ENCODE results near the gene MACROH2A2. TPM values are rescaled to one million over a fixed set of nuclear protein-coding genes. Genes with fewer than 3 reads are reported as not detected.
"Not testable (repeated sequence)": the region's sequence is repeated elsewhere in the genome, so short reads cannot be mapped to it uniquely, and the experiment has no call there.

Gene MACROH2A2
- total RNA-seq, 4 donors from 2014 or later = 6.2 to 17.8 (median 15.4) TPM

DNA sequence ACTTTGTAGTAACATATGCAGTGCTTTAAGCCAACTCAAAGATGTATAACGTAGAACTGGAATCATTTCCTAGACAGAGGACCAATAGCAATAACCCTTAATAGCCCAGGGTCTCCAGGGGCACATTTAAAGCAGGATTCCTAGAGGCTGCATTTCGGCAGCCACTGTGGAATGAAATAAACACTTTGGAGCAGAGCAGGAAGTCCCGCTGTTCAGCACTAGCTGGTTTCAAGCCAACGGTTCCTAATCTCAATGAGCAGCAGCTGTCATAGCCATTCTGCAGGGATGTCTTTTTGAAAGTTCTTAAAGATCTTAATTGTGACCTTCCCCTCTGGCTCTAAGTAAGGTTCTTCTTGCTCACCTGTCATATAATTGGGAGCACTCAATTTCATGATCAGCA lies 18.4 kb upstream of the MACROH2A2 start:
- no peak for DNase-seq (ENCODE audit: extremely low spot score)
- H3K27me3 ChIP-seq = peaks cover 0 to 26% (median 0%) of the 10 kb centered on the region in 4 donors
- no peaks in the 10 kb centered on the region for H3K36me3 ChIP-seq
- WGBS = 10% methylated on average over 4 of the region's 4 CpGs
- H3K27ac ChIP-seq (replicated peaks in 1 of 4) = no peak overlapping the region
- no peak overlapping the region for H3K4me3 ChIP-seq
- H3K4me1 ChIP-seq = no peaks in the 10 kb centered on the region
- TF ChIP-seq, protein P1, sequence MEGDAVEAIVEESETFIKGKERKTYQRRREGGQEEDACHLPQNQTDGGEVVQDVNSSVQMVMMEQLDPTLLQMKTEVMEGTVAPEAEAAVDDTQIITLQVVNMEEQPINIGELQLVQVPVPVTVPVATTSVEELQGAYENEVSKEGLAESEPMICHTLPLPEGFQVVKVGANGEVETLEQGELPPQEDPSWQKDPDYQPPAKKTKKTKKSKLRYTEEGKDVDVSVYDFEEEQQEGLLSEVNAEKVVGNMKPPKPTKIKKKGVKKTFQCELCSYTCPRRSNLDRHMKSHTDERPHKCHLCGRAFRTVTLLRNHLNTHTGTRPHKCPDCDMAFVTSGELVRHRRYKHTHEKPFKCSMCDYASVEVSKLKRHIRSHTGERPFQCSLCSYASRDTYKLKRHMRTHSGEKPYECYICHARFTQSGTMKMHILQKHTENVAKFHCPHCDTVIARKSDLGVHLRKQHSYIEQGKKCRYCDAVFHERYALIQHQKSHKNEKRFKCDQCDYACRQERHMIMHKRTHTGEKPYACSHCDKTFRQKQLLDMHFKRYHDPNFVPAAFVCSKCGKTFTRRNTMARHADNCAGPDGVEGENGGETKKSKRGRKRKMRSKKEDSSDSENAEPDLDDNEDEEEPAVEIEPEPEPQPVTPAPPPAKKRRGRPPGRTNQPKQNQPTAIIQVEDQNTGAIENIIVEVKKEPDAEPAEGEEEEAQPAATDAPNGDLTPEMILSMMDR (IDR thresholded peaks at IDR 0.05) = no peak
- no peak for TF ChIP-seq POLR2A (IDR thresholded peaks at IDR 0.05; ENCODE audit: low read depth)
- no peak for TF ChIP-seq EP300 (IDR thresholded peaks at IDR 0.05)
- no peak for TF ChIP-seq POLR2AphosphoS5 (IDR thresholded peaks at IDR 0.05)
- intact Hi-C loops (cut with DNase I) = no loop called here
- H3K9me3 ChIP-seq = peaks cover 0 to 23% (median 15%) of the 10 kb centered on the region in 4 donors

DNA sequence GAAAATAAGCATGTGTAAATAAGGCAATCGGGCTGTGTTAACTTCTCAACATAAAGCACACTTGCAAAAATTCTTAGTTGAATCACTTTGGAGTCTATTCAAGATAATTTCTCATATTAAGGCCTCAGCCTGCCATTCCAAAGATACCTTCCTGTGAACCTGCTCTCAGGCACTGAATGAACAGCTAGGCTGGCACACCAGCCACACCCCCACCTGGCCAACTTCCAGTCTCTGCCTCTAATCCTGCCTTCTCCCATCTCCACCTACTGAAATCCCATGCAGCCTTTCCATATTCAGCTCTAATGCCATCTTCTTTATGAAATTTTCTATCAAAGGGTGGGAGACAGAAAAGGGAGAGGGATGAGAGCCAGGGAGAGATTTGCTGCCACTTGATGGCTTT lies 17.1 kb upstream of the MACROH2A2 start:
- peaks cover 0 to 15% (median 13%) of the 10 kb centered on the region in 4 donors for H3K9me3 ChIP-seq
- no peaks in the 10 kb centered on the region for H3K36me3 ChIP-seq
- WGBS = 73% methylated on average over 1 of the region's 1 CpG
- DNase-seq (ENCODE audit: extremely low spot score) = no peak
- H3K4me3 ChIP-seq = no peak overlapping the region
- peaks cover 0 to 31% (median 0%) of the 10 kb centered on the region in 4 donors for H3K27me3 ChIP-seq
- no peaks in the 10 kb centered on the region for H3K4me1 ChIP-seq
- TF ChIP-seq POLR2AphosphoS5 (IDR thresholded peaks at IDR 0.05) (no peak), POLR2A (IDR thresholded peaks at IDR 0.05; ENCODE audit: low read depth) (no peak), EP300 (IDR thresholded peaks at IDR 0.05) (no peak)
- TF ChIP-seq, protein P1 (IDR thresholded peaks at IDR 0.05) = no peak
- no peak overlapping the region for H3K27ac ChIP-seq (replicated peaks in 1 of 4)
- intact Hi-C loops (cut with DNase I) = no loop called here

- H3K4me3 ChIP-seq = no peak overlapping the region
- no peak overlapping the region for H3K27ac ChIP-seq (replicated peaks in 1 of 4)
- H3K4me1 ChIP-seq = no peaks in the 10 kb centered on the region
- DNase-seq (ENCODE audit: extremely low spot score) = no peak
- peaks cover 0 to 19% (median 0%) of the 10 kb centered on the region in 4 donors for H3K27me3 ChIP-seq
- intact Hi-C loops (cut with DNase I) = no loop called here
- no peak for TF ChIP-seq POLR2A (IDR thresholded peaks at IDR 0.05; ENCODE audit: low read depth)
- TF ChIP-seq, protein P1 (IDR thresholded peaks at IDR 0.05) = no peak
- peaks cover 0 to 9% (median 3%) of the 10 kb centered on the region in 4 donors for H3K9me3 ChIP-seq
- H3K36me3 ChIP-seq = no peaks in the 10 kb centered on the region
These were observed 13.7 kb upstream of the MACROH2A2 start for GRCh38 chr10:70038923-70039322.

DNA sequence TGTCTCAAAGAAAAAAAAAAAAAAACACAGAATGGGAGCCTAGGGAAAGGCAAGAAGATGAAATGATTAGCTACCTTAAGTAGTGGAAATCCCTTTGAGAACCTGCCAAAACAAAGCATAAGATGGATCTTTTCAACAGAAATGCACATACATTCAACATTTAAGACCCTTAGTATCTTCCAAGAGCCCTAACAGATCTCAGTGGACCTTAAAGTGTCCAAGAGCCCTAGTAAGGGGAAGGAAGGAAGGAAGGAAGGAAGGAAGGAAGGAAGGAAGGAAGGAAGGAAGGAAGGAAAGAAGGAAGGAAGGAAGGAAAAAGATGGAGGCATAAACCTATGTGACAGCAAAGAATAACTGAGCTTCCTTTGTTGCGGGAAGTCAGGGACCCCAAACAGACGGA lies 11.6 kb upstream of the MACROH2A2 start:
- no peak for TF ChIP-seq POLR2AphosphoS5 (IDR thresholded peaks at IDR 0.05)
- TF ChIP-seq, protein P1 (IDR thresholded peaks at IDR 0.05) = no peak
- no peak for TF ChIP-seq POLR2A (IDR thresholded peaks at IDR 0.05; ENCODE audit: low read depth)
- TF ChIP-seq EP300 (IDR thresholded peaks at IDR 0.05) = no peak
- Histone ChIP-seq H3K27me3 (peaks cover 0 to 19% (median 0%) of the 10 kb centered on the region in 4 donors), H3K27ac (replicated peaks in 1 of 4) (no peak overlapping the region), H3K36me3 (no peaks in the 10 kb centered on the region), H3K9me3 (peaks cover 0 to 9% (median 3%) of the 10 kb centered on the region in 4 donors), H3K4me3 (no peak overlapping the region), H3K4me1 (no peaks in the 10 kb centered on the region)
- 93% methylated on average over 2 of the region's 2 CpGs for WGBS
- intact Hi-C loops (cut with DNase I) = no loop called here
- no peak for DNase-seq (ENCODE audit: extremely low spot score)

DNA sequence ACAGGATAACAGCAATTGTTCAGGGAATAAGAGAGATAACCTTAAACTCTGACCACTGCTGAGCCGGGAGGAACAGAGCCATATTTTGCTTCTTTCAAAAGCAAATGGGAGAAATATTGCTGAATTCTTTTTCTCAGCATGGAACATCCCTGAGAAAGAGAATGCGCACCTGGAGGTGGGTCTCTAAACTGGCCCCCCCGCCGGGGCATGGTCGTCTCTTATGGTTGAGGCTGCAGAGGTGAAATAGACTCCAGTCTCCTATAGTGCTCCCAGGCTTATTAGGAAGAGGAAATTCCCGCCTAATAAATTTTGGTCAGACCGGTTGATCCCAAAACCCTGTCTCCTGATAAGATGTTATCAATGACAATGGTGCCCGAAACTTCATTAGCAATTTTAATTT lies 10.9 kb upstream of the MACROH2A2 start:
- intact Hi-C loops (cut with DNase I); H3K4me1 ChIP-seq; H3K4me3 ChIP-seq; H3K36me3 ChIP-seq; H3K27ac ChIP-seq (replicated peaks in 1 of 4); H3K9me3 ChIP-seq; DNase-seq (ENCODE audit: extremely low spot score): not testable (repeated sequence)
- 59% methylated on average over 8 of the region's 8 CpGs for WGBS
- peaks cover 0 to 19% (median 0%) of the 10 kb centered on the region in 4 donors for H3K27me3 ChIP-seq

- intact Hi-C loops (cut with DNase I); DNase-seq (ENCODE audit: extremely low spot score); H3K36me3 ChIP-seq; H3K9me3 ChIP-seq; H3K4me3 ChIP-seq; H3K4me1 ChIP-seq; H3K27me3 ChIP-seq; H3K27ac ChIP-seq (replicated peaks in 1 of 4): not testable (repeated sequence)
- WGBS = 89% methylated on average over 4 of the region's 4 CpGs
These were observed 5.6 kb upstream of the MACROH2A2 start for GRCh38 chr10:70047066-70047465.

Data from esophagus muscularis mucosa (tissue), 4 donors.